Activated CD8-positive, alpha-beta memory T cell treated with anti-CD3 and anti-CD28 coated beads, Interleukin-2, amount 50 U/mL, for 1 hour (primary cell): ENCODE results near the gene ITPK1.

ENCODE experiments used
- DNase-seq: peaks from one replicate; pipeline ENCODE4 v3.0.0-alpha.2; 2020; ENCODE audit errors: extremely low read depth

The ITPK1 gene

GRCh38 chr14:93044556-93044955 lies 71.2 kb downstream of the ITPK1 start:
- no peak for DNase-seq

GRCh38 chr14:93044121-93044520 lies 71.6 kb downstream of the ITPK1 start:
- DNase-seq = no peak

- DNase-seq = no peak
Measured at GRCh38 chr14:93042968-93043940, 72.5 kb downstream of the ITPK1 start.

DNA sequence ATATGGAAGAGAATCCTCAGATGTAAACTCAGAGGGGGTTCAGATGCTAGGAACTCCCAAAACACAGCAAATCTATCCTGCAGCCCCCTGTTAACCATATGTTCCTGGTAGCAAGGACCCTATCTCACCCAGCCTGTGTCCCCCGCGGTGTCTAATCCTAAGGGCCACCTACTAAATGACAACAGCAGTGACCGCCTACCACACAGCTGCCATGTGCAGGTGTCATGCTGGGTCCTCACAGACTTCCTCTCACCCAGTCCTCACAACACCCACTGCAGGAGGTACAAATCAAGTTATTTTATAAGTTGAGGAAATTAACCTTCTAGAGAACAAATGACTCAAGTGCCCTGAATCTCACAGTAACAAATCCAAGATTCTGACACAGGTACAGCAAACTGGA lies 73.9 kb downstream of the ITPK1 start:
- no peak for DNase-seq

GRCh38 chr14:93040982-93041381 lies 74.7 kb downstream of the ITPK1 start:
- DNase-seq = no peak

DNA sequence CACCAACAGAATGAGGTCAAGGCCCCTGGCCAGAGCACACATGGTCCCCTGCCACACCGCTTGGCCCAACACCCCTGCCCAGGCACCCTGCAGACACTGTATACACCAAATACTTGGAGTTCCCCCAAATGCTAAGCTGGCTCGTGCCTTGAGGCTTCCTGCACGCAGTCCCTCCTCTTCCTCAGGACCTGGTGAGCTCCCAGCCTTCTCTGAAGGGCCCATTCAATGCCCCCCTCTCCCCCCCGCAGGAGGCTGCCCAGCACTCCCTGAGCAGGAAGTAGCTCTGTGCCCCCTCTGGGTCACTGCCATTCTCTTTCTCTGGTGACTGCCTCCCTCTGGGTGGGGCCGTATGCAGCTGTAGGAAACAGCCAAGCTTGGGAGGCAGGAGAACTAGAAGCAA lies 75.3 kb downstream of the ITPK1 start:
- no peak for DNase-seq

DNA sequence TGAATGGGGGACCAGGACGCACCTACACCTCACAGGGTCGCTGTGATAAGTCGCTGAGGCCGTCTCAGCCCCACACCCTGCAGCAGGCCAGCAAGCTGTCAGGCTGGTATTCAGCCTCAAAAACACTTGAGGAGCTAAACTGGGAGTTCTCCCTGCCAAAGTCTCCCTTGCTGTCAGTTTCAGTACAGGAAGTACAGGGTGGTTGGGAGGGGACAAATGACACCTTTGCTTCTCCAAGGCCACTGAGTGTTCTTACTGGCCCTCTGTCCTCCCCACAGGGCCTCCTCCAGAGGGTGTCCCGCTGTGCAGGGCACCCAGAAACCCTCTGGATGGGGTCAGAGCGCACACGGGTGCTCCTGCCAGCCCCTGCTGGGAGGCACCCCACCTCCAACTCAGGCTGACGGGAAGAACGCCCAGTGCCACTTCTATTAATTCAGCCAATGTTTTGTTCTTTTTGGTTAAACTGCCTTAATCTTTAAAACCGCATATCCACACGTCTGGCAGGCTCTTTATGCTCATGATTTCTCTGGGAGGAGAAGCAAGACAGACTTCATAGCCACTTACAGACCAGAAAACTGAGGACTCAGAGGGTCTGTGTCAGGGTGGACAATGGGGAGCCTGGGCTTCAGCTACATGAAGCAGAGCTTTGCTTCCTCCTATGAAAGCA lies 75.9 kb downstream of the ITPK1 start:
- no peak for DNase-seq

- no peak for DNase-seq
Measured at GRCh38 chr14:93037351-93037750, 78.4 kb downstream of the ITPK1 start.

GRCh38 chr14:93036652-93037345 lies 78.9 kb downstream of the ITPK1 start:
- no peak for DNase-seq

- DNase-seq = no peak
Measured at GRCh38 chr14:93035917-93036651, 79.6 kb downstream of the ITPK1 start.

- no peak for DNase-seq
Measured at GRCh38 chr14:93035585-93035916, 80.2 kb downstream of the ITPK1 start.

DNA sequence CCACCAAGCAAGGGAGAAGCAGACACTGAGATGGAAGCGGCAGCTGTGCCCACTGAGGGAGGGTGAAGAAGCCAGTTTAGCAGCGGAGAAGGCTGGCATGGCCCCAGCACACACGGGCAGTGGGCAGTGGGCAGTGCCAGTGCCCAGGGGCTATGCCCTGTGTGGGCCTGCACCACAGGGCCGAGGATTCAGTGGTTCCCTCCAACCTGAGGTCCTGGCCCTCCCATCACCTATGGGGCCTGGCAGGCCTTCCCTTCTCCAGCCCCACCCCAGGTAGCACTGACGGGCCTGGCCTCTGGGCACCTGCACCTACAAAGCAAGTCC lies 81.1 kb downstream of the ITPK1 start:
- DNase-seq = no peak

DNA sequence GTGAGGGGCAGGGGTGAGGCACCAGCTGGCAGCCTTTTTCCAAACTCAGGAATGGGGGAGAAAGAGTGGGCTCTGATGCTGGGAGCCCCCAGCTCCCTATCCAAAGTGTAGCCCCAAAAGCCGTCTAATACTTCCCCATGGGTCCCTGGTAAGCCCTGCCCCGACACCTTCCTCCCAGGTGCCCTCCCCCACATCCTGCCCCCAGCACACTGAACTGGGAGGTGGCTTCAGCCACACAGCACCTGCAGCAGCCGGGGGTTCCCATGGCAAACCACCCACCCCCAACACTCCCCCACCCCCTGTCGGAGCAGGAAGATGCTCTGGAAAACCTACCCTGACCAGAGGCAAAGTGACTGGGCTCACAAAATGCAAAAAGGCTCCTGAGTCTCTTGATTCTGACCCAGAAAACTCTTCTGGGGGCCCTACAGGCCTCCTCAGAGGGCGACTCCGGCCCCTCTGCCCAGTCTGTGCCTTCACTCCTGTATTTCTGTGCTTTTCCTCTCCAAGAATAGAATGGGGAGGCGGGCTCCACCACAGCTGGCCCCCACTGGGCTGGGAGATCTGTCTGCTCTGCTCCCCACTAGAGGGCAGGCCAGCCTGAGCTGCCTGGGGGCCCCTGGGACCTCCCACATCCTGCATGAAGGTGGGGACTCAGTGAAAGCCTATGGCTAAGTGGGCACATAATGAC lies 81.6 kb downstream of the ITPK1 start:
- peak; percentile 20 for DNase-seq

- no peak for DNase-seq
Measured at GRCh38 chr14:93033084-93033982, 82.4 kb downstream of the ITPK1 start.

DNA sequence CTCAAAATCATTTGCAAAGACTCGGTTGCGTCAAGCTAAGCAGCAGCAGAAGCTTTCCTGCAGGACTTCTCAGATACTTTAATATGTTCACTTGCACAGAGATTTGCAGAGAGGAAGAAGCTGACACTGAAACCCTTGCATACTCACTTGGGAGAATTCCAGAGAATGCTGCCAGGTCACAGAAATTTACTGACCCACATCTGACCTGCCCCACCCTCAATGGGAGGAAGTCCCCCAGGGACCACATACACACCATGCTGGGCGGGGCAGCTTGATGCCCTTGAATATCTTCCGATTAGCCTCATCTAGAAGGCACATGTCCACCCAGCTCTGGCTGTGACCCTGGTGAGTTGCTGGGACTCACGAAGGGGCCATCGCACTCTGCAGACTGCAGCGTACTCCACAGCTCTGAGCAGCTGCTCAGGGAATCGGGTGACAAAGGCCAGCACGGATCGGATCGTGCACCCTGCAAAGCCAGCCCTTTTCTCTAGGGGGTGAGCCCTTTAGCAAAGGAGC lies 83.2 kb downstream of the ITPK1 start:
- DNase-seq = no peak

- DNase-seq = no peak
Measured at GRCh38 chr14:93031505-93032315, 84.0 kb downstream of the ITPK1 start.

- no peak for DNase-seq
Measured at GRCh38 chr14:93030761-93031160, 85.0 kb downstream of the ITPK1 start.

GRCh38 chr14:93029911-93030508 lies 85.7 kb downstream of the ITPK1 start:
- no peak for DNase-seq

DNA sequence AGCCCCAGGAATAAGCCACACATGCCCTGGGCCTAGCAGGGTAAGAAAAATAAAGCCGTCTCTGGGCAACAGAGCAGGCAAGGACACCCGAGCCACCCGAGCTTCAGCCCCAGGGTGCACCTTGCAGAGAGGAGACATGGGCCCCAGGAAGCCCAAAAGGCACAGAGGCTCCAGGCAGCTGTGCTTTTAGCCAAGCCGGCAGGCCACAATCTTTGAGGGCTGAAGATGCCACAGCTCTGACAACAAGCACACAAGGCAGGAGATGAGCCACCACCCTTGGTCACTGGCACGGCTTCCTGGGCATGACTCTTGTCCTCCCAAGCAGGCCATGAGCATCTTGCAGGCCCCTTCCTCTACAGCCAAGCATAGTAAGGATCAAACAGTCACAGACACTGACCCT lies 86.3 kb downstream of the ITPK1 start:
- DNase-seq = no peak
